ENCODE measurements around the gene TMEM213.
A peak's percentile ranks its signal among the peaks of the same experiment; 100 is the strongest.

Gene TMEM213

DNA sequence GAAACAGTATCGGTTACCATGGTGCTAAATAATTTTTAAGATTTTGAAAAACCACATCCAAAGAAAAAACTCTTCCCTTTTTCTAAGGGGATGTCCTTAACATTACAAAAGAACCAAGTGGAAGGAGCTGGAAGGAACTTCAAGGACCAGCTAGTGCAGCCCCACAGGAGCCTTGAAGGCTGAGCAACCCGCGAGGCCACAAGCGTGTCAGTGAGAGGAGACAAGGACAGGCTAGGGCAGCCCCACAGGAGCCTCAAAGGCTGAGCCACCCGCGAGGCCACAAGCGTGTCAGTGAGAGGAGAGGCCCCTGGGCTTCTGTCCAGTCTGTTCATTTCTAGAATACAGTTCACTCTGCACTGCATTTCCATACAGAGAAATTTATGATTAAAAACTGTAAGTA lies 80.3 kb downstream of the TMEM213 start:
- DNase-seq = no peak

DNA sequence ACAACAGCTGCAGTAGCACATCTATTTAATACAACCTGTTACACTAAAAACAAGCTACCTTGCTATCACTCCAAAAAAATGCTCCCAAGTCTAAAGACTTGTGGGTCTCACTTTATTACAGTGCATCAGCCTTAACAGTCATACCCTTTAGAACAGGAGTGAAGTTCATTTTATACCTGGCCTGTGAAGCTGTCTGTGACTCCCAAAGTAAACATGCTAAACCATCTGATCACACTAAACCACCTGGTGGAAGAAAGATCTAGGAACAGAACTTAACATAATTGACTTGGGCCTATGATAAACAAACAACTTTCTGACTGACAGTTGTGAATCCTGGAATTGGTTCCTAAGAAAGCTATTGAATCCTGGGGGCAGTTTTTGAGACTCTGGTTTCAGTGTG lies 81.1 kb downstream of the TMEM213 start:
- DNase-seq = no peak

DNA sequence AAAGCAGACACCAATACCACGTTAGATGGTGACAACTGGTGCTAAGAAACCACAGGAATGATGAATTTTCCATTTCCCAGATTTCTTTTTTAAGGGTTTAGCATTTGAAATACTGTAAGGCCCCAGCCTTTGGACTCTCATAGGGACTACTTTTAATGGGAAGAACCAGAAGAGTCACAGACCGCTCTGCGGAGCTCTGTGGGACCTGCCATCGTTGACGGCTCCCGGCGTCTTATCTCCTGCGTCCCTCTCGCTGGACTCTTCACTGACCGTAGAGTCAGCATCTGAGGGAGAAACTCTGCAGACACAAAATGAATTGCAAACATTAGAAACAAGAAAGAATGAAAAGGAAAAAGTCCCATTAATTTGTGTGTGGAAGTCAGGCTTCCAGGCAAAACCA lies 81.6 kb downstream of the TMEM213 start:
- DNase-seq = no peak

DNA sequence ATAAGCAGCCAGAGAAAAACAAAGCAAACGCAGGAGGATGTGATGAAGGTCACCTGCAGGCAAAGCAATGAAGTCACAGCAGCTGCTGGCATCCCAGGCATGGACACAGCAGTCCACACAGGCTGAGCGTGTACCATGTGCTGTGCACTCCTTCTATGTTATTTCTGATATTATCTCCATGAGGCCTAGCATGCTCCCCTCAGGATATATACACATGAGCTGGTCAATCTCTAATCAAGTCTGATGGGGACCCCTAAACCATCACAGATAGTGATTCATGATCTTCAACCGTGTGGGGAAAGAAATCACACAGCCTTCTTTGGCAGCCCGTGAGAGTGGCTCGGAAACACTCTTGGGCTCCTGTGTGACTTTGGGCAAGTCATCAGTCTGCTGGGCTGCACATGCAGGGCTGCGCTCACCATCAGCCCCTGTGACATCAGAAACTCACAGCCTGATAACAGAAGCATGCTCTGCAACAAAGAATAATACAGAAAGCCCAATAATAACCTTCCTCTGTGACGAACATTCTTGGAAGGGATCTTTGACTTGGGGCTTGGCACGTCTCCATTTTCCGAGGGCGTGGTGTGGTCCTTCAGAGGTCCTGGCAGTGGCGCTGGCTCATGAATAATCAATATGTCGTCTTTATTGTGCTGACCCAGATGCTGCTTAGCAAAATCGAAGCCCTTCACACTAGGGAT lies 83.2 kb downstream of the TMEM213 start:
- DNase-seq = no peak

DNA sequence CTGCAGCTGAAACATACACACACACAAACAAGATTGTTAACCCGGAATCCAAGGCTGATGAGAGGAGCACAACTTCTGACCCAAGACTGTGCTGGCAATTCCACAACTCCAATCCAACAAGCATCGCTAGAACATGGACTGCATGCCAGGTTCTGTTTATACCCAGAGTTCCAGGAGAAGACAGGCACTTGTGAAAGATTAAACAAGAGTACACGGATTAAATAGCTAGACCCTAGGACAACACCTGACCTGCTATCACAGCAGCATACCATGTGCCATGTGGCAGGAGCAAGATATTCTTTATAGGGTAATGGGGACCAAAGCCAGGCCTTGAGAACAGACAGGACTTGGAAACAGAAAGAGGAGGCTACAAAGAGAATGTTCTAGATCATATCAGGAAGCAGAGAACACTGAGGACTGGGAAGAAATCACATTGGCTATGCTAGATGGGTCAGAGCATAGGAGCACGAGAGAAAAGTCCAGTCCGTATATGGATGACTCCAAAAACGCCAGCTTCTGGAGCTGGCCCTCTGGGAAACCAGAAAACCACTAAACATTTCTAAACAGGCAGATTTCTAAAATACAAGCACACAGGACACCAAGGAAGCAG lies 83.9 kb downstream of the TMEM213 start:
- no peak for DNase-seq

DNA sequence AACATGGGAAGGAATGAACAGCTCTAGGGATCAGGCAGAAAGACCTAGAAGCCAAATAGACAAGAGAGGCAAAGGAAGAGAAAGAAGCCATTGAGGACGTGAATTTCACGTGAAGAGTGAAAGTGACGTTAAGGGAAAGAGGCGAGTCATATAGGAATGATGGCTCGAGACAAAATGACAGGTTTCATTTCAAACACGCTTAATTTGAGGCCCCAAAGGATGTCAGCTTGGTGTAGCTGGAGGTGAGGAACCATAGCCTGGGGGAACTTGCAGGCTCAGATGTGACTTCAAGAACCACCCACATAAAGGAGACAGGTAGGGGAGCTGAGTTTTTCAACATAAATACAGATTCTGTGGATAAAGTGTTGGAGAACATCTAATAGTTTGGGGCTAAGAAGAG lies 84.5 kb downstream of the TMEM213 start:
- DNase-seq = no peak

DNA sequence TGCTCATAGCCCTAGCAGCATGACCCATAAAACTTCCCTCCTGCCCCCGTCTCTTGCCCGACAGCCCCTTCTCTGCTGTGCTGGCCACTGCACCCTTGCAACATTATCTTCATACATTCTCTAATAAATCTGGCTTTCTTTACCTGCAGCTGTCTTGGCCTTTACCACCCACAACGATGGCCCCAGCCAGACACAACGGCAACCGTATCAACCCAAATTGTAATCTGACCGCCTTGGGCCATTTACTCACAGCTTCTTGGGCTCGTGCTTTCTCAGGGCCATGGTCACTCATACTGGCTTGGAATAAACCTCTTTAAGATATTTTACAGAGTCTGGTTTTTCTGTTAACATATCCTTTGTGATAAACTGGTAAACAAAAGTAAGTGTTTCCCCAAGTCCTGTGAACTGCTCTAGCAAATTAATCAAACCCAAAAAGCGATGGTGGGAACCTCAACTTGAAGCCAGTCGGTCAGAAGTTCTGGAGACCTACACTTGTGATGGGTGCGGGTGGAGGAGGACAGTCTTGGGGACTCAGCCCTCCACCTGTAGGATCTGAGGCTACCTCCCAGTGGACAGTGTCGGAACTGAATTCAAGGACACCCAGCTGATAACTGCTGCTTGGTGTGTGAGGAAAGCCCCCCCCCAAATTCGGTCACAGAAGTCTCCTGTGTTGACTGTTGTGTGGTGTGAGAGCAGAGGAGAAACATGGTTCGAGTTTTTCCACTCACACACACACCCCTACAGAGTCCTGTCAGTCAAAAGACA lies 87.8 kb downstream of the TMEM213 start:
- DNase-seq = no peak

DNA sequence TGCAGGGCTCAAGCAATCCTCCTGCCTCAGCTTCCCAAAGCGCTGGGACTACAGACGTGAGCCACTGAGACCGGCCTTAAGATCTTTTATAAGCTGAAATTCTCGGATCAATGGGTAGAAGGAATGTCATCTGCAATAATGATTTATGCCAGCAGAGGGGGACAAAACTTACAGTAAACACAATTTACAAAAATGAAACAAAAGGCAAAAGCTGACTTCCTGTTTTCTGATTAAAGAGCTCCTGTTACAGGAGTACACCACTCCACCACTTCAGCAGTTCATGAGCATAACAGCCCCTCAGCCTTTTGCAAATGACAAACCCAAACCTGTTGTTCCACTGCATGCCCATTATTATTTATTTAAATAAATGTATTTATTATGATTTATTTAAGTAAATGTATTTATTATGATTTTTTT lies 88.7 kb downstream of the TMEM213 start:
- peak; percentile 70 for DNase-seq

DNA sequence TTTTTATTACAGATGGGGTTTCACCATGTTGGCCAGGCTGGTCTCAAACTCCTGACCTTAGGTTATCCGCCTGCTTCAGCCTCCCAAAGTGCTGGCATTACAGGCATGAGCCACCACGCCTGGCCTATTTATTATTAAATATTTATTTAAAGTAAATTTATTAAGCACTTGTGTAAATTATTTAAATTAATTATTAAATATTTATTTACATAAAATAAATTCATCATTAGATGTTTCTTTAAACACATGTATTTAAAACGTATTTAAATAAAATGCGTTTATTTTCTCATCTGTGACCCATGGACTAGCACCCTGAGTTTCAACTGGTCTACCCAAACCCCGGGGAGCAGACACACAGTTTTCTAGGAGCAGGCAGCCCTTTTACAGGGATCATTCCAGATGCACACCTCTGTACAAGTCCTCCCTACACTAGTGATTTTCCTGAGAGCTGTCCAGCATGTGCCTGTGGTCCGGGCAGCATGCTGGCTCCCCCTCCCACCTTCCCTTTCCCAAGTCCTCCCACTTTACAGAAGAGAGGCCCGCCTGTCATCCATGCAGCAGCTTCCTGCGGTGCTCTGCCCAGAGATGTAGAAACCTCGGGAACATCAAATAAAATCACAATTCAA lies 89.4 kb downstream of the TMEM213 start:
- no peak for DNase-seq
